GM12874 (cell line): ENCODE results near the gene COPS7A.

ENCODE experiments used
- TF ChIP-seq, protein P1 (sequence below): IDR thresholded peaks from 2 replicates; pipeline ENCODE4 v1.5.1; 2011; ENCODE audit warnings: low read depth, mild to moderate bottlenecking, control low read depth, low read length, moderate library complexity; ENCODE audit not compliant: insufficient read depth

COPS7A gene

DNA sequence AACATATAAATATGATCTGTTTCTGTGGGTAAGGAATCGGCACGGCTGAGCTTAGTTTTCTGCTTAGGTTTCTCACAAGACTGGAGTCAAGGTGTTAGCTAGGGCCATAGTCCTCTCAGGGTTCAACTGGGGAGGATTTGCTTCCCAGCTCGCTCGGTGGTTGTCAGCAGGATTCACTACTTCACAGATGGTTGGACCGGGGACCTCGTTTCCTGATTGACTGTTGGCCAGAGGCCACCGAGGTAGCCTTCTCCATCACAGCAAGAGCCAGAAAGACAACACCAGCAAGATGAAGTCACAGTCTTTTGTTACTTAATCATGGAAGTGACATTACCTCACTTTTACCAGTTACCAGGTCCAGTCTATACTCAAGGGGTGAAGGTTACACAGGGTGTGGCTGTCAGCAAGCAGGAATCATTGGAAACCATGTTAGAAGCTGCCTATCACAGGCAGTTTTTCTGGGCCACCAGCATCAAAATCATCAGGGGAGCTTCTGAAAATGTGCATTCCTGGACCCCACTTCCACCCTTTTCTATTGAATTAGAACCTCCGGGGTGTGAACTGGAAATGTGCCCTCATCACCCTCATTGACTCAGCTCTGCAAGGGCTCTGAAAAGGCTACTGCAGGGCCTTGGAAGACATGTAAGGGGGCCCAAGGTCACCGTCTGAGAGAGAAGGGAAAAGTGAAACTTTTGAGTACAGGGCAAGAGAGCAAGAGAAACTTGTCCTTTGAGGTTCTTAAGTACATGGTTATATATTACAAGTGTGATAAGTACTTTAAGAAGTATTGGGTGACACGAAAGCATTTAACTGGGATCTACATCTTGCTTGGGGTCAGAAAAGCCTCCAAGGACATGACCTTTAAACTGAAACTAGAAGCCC is 10.9 kb downstream of the COPS7A start:
- TF ChIP-seq, protein P1, sequence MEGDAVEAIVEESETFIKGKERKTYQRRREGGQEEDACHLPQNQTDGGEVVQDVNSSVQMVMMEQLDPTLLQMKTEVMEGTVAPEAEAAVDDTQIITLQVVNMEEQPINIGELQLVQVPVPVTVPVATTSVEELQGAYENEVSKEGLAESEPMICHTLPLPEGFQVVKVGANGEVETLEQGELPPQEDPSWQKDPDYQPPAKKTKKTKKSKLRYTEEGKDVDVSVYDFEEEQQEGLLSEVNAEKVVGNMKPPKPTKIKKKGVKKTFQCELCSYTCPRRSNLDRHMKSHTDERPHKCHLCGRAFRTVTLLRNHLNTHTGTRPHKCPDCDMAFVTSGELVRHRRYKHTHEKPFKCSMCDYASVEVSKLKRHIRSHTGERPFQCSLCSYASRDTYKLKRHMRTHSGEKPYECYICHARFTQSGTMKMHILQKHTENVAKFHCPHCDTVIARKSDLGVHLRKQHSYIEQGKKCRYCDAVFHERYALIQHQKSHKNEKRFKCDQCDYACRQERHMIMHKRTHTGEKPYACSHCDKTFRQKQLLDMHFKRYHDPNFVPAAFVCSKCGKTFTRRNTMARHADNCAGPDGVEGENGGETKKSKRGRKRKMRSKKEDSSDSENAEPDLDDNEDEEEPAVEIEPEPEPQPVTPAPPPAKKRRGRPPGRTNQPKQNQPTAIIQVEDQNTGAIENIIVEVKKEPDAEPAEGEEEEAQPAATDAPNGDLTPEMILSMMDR = no peak

DNA sequence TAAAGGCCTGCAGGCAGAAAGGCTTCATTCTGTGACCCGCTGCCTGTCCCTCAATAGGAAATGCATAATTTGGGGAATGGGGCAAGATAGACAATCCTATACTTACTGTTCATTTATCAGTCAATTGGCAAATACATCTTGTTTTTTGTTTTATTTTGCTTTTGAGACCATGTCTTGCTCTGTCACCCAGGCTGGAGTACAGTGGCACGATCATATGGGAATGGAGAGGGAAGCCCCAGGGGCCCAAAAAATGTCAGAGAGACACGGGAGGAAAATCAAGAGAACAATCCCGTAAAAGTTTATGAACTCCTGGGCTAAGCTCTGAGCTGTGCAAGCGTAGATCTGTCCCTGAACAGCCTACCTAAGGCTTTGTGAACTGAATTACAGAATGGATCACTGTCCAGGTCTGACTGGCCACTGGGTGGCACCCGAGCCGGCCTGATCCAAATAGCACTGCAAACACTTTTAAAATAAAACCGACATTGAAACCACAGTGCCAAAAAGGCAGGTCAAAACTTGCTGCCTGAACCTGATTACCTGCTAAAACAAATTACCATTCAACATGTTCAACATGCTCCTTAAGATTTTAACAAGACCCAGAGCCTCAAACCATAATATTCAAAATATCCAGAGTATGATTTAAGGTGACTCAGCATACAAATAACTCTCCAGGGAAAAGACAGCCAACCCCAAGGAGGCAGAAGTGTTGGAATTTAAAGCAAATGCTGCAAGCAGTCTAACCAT is 11.8 kb downstream of the COPS7A start:
- TF ChIP-seq, protein P1 = peak; percentile 73

DNA sequence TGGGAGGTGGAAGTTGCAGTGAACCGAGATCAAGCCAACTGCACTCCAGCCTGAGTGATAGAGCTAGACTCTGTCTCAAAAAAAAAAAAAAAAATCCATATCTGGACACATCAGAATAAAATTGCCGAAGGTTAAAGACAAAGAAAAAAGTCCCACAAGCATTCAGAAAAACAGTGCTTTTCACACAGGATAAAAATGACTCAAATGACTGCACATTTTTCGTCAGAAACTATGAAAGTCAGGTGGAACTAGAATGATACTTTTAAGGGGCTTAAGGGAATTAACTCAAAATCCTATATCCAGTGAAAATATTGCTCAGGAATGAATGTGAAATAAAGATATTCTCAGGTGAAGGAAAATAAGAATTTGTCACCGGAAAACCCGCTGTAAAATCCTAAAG is 12.9 kb downstream of the COPS7A start:
- TF ChIP-seq, protein P1 = no peak

DNA sequence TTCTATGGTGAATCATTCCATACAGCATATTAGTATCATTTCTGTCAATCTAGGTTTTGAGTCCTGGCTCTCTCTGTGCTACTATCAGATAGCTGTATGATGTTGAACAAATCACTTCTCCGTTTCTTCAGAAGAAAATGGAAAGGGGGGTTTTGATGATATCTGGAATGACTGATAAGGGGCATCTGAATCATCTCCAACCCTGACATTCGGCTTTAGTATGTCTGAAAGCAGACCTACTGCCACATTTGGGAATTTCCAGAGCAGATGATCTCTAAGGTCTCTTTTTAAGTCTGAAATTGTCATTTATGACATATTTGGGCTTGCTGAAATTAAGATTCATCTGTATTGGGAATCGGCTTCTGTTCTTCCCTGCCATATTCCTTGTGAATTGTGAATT is 19.0 kb downstream of the COPS7A start:
- TF ChIP-seq, protein P1 = no peak

DNA sequence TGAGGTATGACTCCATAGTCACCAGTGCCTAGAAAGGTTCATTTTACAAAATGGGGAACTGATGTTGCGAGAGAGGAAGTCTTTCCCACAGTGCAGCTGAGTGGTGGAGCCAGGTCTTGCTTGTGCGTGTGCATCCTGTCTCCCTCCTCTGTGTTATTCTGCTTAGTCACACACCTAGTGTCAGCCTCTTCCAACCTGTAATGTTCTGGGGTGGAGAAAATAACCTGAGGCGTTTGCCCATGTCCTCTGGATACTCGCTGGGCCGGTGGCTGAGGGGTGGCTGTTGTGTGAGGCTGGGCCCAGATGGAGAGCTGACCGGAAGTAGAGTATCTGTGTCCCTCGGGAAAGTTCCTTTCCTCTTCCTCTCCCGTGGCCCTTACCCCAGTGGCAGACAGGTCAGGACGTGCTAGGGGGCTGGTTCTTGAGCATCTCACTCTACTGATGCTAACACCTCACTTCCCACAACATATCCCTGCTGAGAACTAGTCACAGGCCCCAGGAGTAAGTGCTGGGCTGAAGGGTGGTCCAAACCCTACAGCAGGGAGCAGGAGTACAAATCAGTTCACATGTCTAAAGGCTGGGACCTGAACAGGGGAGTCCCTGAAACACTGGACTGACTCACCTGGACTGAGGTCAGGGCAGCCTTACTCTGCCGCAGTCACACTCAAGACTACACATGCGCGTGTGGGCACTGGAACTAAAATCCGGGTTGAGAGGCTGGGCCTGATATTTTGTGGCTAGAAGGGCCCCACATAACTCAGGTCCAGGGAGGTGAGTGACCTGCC is 22.1 kb downstream of the COPS7A start:
- TF ChIP-seq, protein P1 = no peak

DNA sequence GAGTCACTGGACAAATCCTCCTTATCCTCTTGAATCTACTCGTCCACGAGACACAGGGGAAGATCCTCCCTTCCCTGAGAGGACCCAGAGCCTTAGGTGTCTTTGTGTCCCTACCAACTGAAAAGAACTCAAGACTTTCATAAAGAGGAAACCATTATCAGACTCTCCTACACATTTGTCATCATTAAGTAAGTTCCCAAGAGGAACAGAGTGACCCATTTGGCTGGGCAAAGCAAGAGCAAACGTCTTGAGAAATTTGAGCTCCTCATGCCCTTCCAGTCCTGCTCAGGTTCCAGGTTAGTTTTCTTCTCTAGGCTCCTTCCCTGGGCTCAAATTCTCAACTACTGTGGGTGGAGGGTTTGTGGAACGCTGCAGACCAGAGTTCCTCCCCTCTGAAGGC is 23.4 kb downstream of the COPS7A start:
- TF ChIP-seq, protein P1 = no peak

DNA sequence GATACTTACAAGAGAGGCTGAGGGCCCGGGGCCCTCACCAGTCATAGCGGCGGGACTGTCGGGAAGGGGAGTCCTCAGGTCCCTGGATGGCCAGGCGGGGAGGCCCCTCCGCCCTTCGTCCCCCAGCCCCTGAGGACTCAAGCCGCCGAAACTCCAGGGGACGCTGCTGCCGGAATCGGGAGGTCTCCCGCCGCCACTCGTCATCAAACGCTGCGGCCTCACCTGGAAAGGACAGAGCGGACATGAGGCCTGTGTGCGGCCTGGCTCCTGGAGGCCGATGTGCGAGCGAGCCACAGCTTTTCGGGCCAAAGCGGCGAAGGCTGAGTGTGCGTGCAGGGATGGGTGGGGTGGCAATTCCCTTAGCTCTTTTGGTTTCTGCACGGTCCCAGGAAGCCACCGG is 24.9 kb downstream of the COPS7A start:
- TF ChIP-seq, protein P1 = no peak
